ENCODE measurements around the gene F12.
A peak's percentile ranks its signal among the peaks of the same experiment; 100 is the strongest.

Gene F12

GRCh38 chr5:177365845-177366527 lies 43.4 kb downstream of the F12 start:
- no peak for DNase-seq
- no peak for TF ChIP-seq CTCF (IDR thresholded peaks at IDR 0.05; ENCODE audit: low read depth, low read length)
- no peaks in the 10 kb centered on the region for H3K9me3 ChIP-seq (ENCODE audit: severe bottlenecking)
- no peak overlapping the region for H3K4me3 ChIP-seq (ENCODE audit: low read depth, low read length)
- H3K27me3 ChIP-seq (ENCODE audit: insufficient read depth, low read depth, severe bottlenecking): no peaks in the 10 kb centered on the region
- H3K36me3 ChIP-seq: no peaks in the 10 kb centered on the region
- H3K27ac ChIP-seq: no peak overlapping the region

- Histone ChIP-seq H3K36me3 (no peaks in the 10 kb centered on the region), H3K27ac (no peak overlapping the region), H3K4me3 (ENCODE audit: low read depth, low read length) (no peak overlapping the region), H3K9me3 (ENCODE audit: severe bottlenecking) (no peaks in the 10 kb centered on the region), H3K27me3 (ENCODE audit: insufficient read depth, low read depth, severe bottlenecking) (no peaks in the 10 kb centered on the region)
- no peak for TF ChIP-seq CTCF (IDR thresholded peaks at IDR 0.05; ENCODE audit: low read depth, low read length)
- DNase-seq: no peak
Observed at GRCh38 chr5:177364159-177364962, 45.0 kb downstream of the F12 start.

GRCh38 chr5:177363565-177363964 lies 45.8 kb downstream of the F12 start:
- H3K27me3 ChIP-seq (ENCODE audit: insufficient read depth, low read depth, severe bottlenecking): no peaks in the 10 kb centered on the region
- no peak for TF ChIP-seq CTCF (IDR thresholded peaks at IDR 0.05; ENCODE audit: low read depth, low read length)
- no peaks in the 10 kb centered on the region for H3K36me3 ChIP-seq
- no peak overlapping the region for H3K4me3 ChIP-seq (ENCODE audit: low read depth, low read length)
- no peak for DNase-seq
- H3K27ac ChIP-seq: no peak overlapping the region
- H3K9me3 ChIP-seq (ENCODE audit: severe bottlenecking): no peaks in the 10 kb centered on the region

- H3K4me3 ChIP-seq (ENCODE audit: low read depth, low read length): peak overlapping the region; percentile 28
- no peaks in the 10 kb centered on the region for H3K36me3 ChIP-seq
- no peaks in the 10 kb centered on the region for H3K27me3 ChIP-seq (ENCODE audit: insufficient read depth, low read depth, severe bottlenecking)
- H3K9me3 ChIP-seq (ENCODE audit: severe bottlenecking): no peaks in the 10 kb centered on the region
- TF ChIP-seq CTCF (IDR thresholded peaks at IDR 0.05; ENCODE audit: low read depth, low read length): no peak
- no peak for DNase-seq
- H3K27ac ChIP-seq: no peak overlapping the region
Observed at GRCh38 chr5:177362610-177363507, 46.5 kb downstream of the F12 start.

- H3K27me3 ChIP-seq (ENCODE audit: insufficient read depth, low read depth, severe bottlenecking): no peaks in the 10 kb centered on the region
- no peaks in the 10 kb centered on the region for H3K36me3 ChIP-seq
- H3K9me3 ChIP-seq (ENCODE audit: severe bottlenecking): no peaks in the 10 kb centered on the region
- H3K4me3 ChIP-seq (ENCODE audit: low read depth, low read length): no peak overlapping the region
- no peak for DNase-seq
- TF ChIP-seq CTCF (IDR thresholded peaks at IDR 0.05; ENCODE audit: low read depth, low read length): no peak
- H3K27ac ChIP-seq: no peak overlapping the region
Observed at GRCh38 chr5:177362292-177362609, 47.1 kb downstream of the F12 start.
